Fibroblast of pulmonary artery (primary cell): ENCODE data around the gene PPDPF.

ENCODE experiments used
- DNase-seq: peaks from one replicate; pipeline ENCODE4 v3.0.0-alpha.2; 2010; ENCODE audit warnings: low read depth
- H3K4me3 ChIP-seq: replicated peaks from 2 replicates; pipeline ENCODE4 v1.5.1; 2011; ENCODE audit warnings: low read depth, mild to moderate bottlenecking, control low read depth, low read length, moderate library complexity
- TF ChIP-seq, protein P1 (sequence below): IDR thresholded peaks from 2 replicates; pipeline ENCODE4 v1.5.1; 2011; ENCODE audit warnings: mild to moderate bottlenecking, control low read depth, low read length, inconsistent platforms; ENCODE audit errors: missing control alignments

Gene PPDPF

DNA sequence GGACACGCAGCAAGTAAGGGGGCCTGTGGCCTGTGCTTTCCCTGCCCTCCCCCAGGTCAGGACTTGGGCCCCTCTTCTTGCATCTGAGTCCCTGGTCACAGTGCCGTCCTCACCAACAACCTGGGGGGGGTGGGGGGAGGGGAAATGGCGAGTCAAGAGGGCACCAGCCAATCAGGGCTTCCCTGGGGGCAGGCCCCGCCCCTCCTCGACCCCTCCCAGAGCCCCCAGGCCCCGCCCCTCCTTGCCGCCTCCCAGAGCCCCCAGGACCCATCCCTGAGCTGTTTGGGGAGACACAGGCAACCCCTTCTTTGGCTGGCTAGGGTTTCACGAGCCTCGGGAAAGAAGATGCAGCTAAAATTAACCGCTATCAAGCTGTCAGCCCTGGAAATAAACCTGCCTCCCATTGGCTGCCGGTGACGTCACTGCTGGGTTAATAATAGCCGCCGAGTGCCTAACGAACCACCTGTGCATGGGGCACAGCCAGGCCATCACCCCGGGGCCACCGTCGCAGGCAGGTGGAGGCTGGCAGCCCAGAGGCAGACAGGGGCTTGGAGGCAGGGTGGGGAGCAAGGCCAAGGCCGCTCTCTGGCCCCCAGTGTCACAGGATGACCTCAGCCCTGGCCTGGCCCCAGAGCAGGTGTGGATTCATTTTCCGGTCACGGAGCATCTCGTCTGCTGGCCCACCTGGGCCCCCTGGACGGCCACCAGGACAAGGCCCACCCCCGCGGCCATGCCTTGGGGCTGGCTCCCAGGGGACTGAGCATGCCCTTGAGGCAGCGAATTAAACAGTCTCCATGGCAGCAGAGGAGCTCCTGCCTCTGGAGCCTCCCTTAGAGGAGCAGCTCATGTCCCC lies 18.5 kb upstream of the PPDPF start:
- no peak overlapping the region for H3K4me3 ChIP-seq
- TF ChIP-seq, protein P1, sequence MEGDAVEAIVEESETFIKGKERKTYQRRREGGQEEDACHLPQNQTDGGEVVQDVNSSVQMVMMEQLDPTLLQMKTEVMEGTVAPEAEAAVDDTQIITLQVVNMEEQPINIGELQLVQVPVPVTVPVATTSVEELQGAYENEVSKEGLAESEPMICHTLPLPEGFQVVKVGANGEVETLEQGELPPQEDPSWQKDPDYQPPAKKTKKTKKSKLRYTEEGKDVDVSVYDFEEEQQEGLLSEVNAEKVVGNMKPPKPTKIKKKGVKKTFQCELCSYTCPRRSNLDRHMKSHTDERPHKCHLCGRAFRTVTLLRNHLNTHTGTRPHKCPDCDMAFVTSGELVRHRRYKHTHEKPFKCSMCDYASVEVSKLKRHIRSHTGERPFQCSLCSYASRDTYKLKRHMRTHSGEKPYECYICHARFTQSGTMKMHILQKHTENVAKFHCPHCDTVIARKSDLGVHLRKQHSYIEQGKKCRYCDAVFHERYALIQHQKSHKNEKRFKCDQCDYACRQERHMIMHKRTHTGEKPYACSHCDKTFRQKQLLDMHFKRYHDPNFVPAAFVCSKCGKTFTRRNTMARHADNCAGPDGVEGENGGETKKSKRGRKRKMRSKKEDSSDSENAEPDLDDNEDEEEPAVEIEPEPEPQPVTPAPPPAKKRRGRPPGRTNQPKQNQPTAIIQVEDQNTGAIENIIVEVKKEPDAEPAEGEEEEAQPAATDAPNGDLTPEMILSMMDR: no peak
- DNase-seq: no peak

DNA sequence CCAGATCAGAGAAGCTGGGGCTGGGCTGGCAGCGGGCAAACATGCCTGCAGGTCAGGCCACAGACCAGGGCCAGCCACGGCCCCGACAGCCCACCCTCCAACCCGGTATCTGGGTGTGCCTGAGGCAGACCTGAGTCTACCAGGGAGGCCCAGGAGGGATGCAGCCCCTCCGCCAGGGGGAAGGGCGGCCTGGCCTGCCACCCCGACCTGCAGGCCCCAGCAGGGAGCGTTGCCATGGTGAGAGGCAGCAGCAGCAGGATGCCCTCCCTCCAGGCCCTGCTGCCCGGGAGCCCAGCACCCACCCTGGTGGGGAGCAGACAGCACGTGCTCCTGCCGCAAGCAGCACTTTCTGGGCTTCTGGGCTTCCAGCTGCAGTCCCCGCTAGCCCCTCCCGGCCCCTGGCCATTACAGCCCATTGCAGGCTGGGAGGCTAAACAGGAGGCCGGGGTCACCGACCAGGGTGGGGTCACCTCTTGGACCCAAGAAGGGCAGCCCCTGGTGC lies 17.8 kb upstream of the PPDPF start:
- TF ChIP-seq, protein P1: no peak
- no peak overlapping the region for H3K4me3 ChIP-seq
- no peak for DNase-seq

DNA sequence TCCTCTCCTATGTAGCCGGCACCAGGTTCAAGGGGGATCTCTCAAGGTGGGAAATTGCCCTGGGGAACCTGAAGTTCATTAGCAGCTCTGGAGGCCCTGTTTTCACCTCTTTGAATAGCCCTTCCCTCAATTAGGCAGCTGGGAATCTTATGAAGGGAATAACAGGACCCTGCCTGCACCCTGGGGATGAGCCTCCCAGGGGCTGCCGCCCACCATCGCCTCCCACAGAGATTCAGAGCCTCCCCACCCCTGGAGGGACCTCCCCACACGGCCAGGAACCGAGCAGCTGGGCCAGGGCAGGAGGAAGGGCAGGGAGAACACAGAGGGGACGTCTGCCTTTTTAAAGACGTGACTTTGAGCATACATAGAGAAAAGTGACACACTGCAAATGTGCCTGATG lies 17.0 kb upstream of the PPDPF start:
- TF ChIP-seq, protein P1: no peak
- no peak for DNase-seq
- no peak overlapping the region for H3K4me3 ChIP-seq

DNA sequence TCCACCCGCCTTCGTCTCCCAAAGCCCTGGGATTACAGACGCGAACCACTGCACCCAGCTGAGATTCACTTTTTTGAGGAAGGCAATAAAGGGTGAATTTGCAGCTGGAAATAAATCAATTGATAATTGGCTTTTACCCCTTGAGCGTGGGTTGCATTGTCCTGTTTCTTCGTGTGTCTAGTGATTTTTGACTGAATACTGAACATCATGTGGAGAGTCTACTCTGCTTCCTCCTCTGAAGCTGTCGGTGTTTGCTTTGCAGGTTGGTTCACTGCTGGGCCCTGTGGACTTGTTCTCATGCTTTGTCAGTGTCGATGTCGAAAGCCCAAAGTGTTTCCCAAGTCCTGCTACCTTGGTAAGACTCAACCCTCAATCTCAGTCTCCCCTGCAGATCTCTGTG lies 15.9 kb upstream of the PPDPF start:
- no peak overlapping the region for H3K4me3 ChIP-seq
- TF ChIP-seq, protein P1: no peak
- no peak for DNase-seq

DNA sequence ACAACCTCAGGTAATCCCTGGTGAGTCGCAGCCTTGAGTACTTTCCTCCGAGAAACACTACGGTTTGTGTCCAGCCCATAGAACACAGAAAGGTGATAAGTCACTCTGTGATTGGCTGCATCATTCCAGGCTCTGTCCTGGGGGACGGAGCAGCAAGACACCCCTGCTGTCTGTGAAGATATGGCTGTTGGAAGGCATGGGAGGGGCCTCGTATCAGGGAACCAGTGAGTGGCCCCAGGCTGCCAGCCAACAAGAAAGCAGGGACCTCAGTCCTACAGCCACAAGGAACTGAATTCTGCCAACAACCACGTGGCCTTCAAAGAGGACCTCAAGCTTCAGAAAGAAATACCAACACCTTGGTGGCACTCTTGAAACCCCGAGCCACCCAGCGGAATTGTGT lies 15.3 kb upstream of the PPDPF start:
- no peak for DNase-seq
- H3K4me3 ChIP-seq: no peak overlapping the region
- TF ChIP-seq, protein P1: no peak

DNA sequence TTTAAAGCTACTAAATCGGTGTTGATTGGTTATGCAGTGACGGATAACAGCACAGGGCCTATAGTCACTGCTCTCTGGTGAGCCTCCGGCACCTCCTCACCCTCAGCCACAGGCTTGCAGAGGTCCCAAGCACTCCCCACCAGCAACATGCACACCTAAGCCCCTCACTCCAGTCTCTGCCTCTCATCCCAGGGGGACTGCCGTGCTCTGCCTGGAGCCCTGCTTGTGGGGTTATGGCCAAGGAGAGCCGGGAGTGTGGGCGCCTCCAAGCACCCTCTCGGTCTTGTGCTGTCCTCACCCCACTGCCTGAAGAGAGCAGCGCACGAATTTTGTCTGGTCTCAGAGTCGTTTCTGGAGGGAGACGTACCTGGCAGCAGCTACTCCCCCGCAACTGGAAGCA lies 14.8 kb upstream of the PPDPF start:
- no peak for DNase-seq
- TF ChIP-seq, protein P1: no peak
- H3K4me3 ChIP-seq: no peak overlapping the region
